Upper lobe of left lung (tissue), 6 donors: ENCODE measurements around the gene CTRL. TPM values are rescaled to one million over a fixed set of nuclear protein-coding genes. Genes with fewer than 3 reads are reported as not detected.

Experiments
- ATAC-seq, 2 donors: fragments of 200-7000 bp; cut with Tn5 transposase; one replicate each; pipeline ENCODE4 v1.9.1; 2022; ENCODE audit warnings: mild to moderate bottlenecking in 2 of 2, moderate library complexity in 2 of 2; ENCODE audit not compliant: low FRiP score in 2 of 2
- DNase-seq, 2 donors: peaks; one replicate each; pipeline ENCODE4 v3.0.0-alpha.2; 2019 to 2020
- H3K27ac ChIP-seq, 4 donors: fragments of 200-600 bp; sonication (generic); one replicate each; pipeline ENCODE4 v1.5.1; 2016 to 2019
- H3K27me3 ChIP-seq, 4 donors: fragments of 200-600 bp; sonication (generic); one replicate each; pipeline ENCODE4 v1.5.1; 2017 to 2019
- H3K36me3 ChIP-seq, 4 donors: fragments of 200-600 bp; sonication (generic); one replicate each; pipeline ENCODE4 v1.5.1; 2016 to 2019
- H3K4me1 ChIP-seq, 4 donors: fragments of 200-600 bp; sonication (generic); one replicate each; pipeline ENCODE4 v1.5.1; 2018 to 2019
- H3K4me3 ChIP-seq, 4 donors: fragments of 200-600 bp; sonication (generic); one replicate each; pipeline ENCODE4 v1.5.1; 2017 to 2019; ENCODE audit warnings: mild to moderate bottlenecking in 2 of 4, moderate library complexity in 1 of 4
- H3K9me3 ChIP-seq, 4 donors: fragments of 200-600 bp; sonication (generic); one replicate each; pipeline ENCODE4 v1.5.1; 2018 to 2019
- EP300 ChIP-seq, 4 donors: sonication (generic); formaldehyde crosslinking; IDR thresholded peaks; one replicate each; pipeline ENCODE4 v1.5.1; 2017; ENCODE audit warnings: antibody characterized with exemption in 4 of 4, control low read depth in 2 of 4
- POLR2A ChIP-seq, 4 donors: fragments of 450-650 bp; IDR thresholded peaks; one replicate each; pipeline ENCODE4 v1.5.1; 2016 to 2017; ENCODE audit warnings: antibody characterized with exemption in 4 of 4, mild to moderate bottlenecking in 2 of 4
- POLR2AphosphoS5 ChIP-seq, 2 donors: sonication (generic); formaldehyde crosslinking; IDR thresholded peaks; one replicate each; pipeline ENCODE4 v1.5.1; 2017; ENCODE audit warnings: antibody characterized with exemption in 2 of 2
- WGBS, 2 donors: methylation state at CpG; one replicate each; pipeline ENCODE4 v1.1.5; 2017 to 2018; 5-methylcytosine and 5-hydroxymethylcytosine counted together
- total RNA-seq, 6 donors: library from RNA; depleted of rRNA in 4 of 6; stranded (reverse); fragments of >200 nt in 4 of 6; gene quantifications; one replicate each; pipeline versions ENCODE4 v1.1.0 to v1.2.1, GENCODE V29; 2016 to 2021
- TF ChIP-seq, protein P1 (sequence below), 6 experiments: fragments of 450-650 bp in 4 of 6; fragments of 200-600 bp in 2 of 6; sonication (generic) in 2 of 6; IDR thresholded peaks; one replicate each; pipeline ENCODE4 v1.5.1; 2016 to 2019; ENCODE audit warnings: antibody characterized with exemption in 6 of 6
- donor health status: DM: no; HTN: no; CAD: no; lungs with moderate emphysema.
- donor health status: DM: no; HTN: yes; CAD: no; lungs with severe emphysema.

The CTRL gene
- total RNA-seq, 6 donors from 2014 or later = 1.6 to 4.2 (median 2.4) TPM

GRCh38 chr16:67948015-67948414 lies 16.4 kb upstream of the CTRL start:
- Histone ChIP-seq H3K4me3 (no peak overlapping the region), H3K36me3 (peaks cover 42 to 99% (median 94%) of the 10 kb centered on the region in 4 donors), H3K4me1 (peaks cover 0 to 12% (median 5%) of the 10 kb centered on the region in 4 donors), H3K9me3 (no peaks in the 10 kb centered on the region), H3K27ac (no peak overlapping the region), H3K27me3 (no peaks in the 10 kb centered on the region)
- DNase-seq (no peak), ATAC-seq (no peak)
- no peak for TF ChIP-seq POLR2A (IDR thresholded peaks at IDR 0.05)
- no peak for TF ChIP-seq POLR2AphosphoS5 (IDR thresholded peaks at IDR 0.05)
- TF ChIP-seq, protein P1, sequence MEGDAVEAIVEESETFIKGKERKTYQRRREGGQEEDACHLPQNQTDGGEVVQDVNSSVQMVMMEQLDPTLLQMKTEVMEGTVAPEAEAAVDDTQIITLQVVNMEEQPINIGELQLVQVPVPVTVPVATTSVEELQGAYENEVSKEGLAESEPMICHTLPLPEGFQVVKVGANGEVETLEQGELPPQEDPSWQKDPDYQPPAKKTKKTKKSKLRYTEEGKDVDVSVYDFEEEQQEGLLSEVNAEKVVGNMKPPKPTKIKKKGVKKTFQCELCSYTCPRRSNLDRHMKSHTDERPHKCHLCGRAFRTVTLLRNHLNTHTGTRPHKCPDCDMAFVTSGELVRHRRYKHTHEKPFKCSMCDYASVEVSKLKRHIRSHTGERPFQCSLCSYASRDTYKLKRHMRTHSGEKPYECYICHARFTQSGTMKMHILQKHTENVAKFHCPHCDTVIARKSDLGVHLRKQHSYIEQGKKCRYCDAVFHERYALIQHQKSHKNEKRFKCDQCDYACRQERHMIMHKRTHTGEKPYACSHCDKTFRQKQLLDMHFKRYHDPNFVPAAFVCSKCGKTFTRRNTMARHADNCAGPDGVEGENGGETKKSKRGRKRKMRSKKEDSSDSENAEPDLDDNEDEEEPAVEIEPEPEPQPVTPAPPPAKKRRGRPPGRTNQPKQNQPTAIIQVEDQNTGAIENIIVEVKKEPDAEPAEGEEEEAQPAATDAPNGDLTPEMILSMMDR (IDR thresholded peaks at IDR 0.05) = no peak
- TF ChIP-seq EP300 (IDR thresholded peaks at IDR 0.05) = no peak
- WGBS, 2 donors = 94 to 100% methylated on average over 9 to 15 of the region's 15 CpGs

GRCh38 chr16:67946966-67947558 lies 15.4 kb upstream of the CTRL start:
- DNase-seq (no peak), ATAC-seq (no peak)
- Histone ChIP-seq H3K4me3 (no peak overlapping the region), H3K9me3 (no peaks in the 10 kb centered on the region), H3K27me3 (no peaks in the 10 kb centered on the region), H3K36me3 (peaks cover 42 to 100% (median 98%) of the 10 kb centered on the region in 4 donors), H3K4me1 (peaks cover 0 to 12% (median 5%) of the 10 kb centered on the region in 4 donors), H3K27ac (peak overlapping the region in 1 of 4 donors; percentile 15)
- WGBS, 2 donors = 94 to 96% methylated on average over 3 to 22 of the region's 28 CpGs
- TF ChIP-seq EP300 (IDR thresholded peaks at IDR 0.05) (no peak), POLR2AphosphoS5 (IDR thresholded peaks at IDR 0.05) (no peak), POLR2A (IDR thresholded peaks at IDR 0.05) (no peak)
- TF ChIP-seq, protein P1 (IDR thresholded peaks at IDR 0.05) = no peak

GRCh38 chr16:67946128-67946569 lies 14.5 kb upstream of the CTRL start:
- H3K36me3 ChIP-seq = peaks cover 39 to 100% (median 92%) of the 10 kb centered on the region in 4 donors
- H3K4me1 ChIP-seq = peaks cover 0 to 18% (median 5%) of the 10 kb centered on the region in 4 donors
- WGBS, 2 donors = 95% methylated on average over 12 to 20 of the region's 20 CpGs

GRCh38 chr16:67945392-67945933 lies 13.8 kb upstream of the CTRL start:
- no peaks in the 10 kb centered on the region for H3K27me3 ChIP-seq
- WGBS, 2 donors = 94 to 98% methylated on average over 15 to 24 of the region's 24 CpGs
- H3K9me3 ChIP-seq = no peaks in the 10 kb centered on the region
- H3K4me1 ChIP-seq = peaks cover 0 to 19% (median 5%) of the 10 kb centered on the region in 4 donors
- TF ChIP-seq, protein P1 (IDR thresholded peaks at IDR 0.05) = no peak
- TF ChIP-seq POLR2AphosphoS5 (IDR thresholded peaks at IDR 0.05) = no peak
- DNase-seq (no peak), ATAC-seq (no peak)
- H3K36me3 ChIP-seq = peaks cover 33 to 98% (median 87%) of the 10 kb centered on the region in 4 donors
- no peak overlapping the region for H3K4me3 ChIP-seq
- H3K27ac ChIP-seq = no peak overlapping the region

More at GRCh38 chr16:67946128-67946569, 14.5 kb upstream of the CTRL start:
- ATAC-seq (no peak), DNase-seq (no peak)
- Histone ChIP-seq H3K4me3 (no peak overlapping the region), H3K9me3 (no peaks in the 10 kb centered on the region), H3K27ac (no peak overlapping the region), H3K27me3 (no peaks in the 10 kb centered on the region)
- TF ChIP-seq POLR2A (IDR thresholded peaks at IDR 0.05) (no peak), POLR2AphosphoS5 (IDR thresholded peaks at IDR 0.05) (no peak), EP300 (IDR thresholded peaks at IDR 0.05) (no peak)
- TF ChIP-seq, protein P1 (IDR thresholded peaks at IDR 0.05) = no peak
